Endothelial cell of umbilical vein (primary cell): ENCODE data around the gene SPHK2.

Experiments used
- EZH2 ChIP-seq: IDR thresholded peaks from 2 replicates; pipeline ENCODE4 v1.6.1; 2012; ENCODE audit warnings: borderline replicate concordance, low read depth, mild to moderate bottlenecking, moderate library complexity, low read length, inconsistent platforms; ENCODE audit not compliant: severe bottlenecking
- TF ChIP-seq, protein P1 (sequence below), 2 donors: IDR thresholded peaks; 1 replicate in 1 of 2; 2 replicates in 1 of 2; pipeline ENCODE4 v1.5.1; 2011; ENCODE audit warnings: low read length in 2 of 2, mild to moderate bottlenecking in 2 of 2, moderate library complexity in 2 of 2, control low read depth in 1 of 2, inconsistent platforms in 1 of 2, low read depth in 1 of 2; ENCODE audit not compliant: insufficient read depth in 1 of 2; ENCODE audit errors: extremely low read depth in 1 of 2

DNA sequence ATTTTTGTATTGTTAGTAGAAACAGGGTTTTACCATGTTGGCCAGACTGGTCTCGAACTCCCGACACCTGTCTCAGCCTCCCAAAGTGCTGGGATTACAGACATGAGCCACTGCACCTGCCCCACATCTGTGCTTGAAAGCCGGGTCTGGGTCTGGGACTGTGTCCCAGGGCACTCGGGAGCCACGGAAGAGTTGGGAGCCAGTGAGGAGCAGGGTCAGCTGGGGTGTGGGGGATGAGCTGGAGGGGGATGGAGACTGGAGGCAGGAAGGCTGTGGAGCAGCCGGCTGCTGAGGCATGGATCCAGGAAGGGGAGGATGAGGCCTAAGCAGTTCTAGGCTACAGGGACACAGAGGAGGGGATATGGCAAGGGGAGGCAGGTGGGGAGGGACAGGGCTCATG is 23.5 kb upstream of the SPHK2 start:
- TF ChIP-seq, protein P1, sequence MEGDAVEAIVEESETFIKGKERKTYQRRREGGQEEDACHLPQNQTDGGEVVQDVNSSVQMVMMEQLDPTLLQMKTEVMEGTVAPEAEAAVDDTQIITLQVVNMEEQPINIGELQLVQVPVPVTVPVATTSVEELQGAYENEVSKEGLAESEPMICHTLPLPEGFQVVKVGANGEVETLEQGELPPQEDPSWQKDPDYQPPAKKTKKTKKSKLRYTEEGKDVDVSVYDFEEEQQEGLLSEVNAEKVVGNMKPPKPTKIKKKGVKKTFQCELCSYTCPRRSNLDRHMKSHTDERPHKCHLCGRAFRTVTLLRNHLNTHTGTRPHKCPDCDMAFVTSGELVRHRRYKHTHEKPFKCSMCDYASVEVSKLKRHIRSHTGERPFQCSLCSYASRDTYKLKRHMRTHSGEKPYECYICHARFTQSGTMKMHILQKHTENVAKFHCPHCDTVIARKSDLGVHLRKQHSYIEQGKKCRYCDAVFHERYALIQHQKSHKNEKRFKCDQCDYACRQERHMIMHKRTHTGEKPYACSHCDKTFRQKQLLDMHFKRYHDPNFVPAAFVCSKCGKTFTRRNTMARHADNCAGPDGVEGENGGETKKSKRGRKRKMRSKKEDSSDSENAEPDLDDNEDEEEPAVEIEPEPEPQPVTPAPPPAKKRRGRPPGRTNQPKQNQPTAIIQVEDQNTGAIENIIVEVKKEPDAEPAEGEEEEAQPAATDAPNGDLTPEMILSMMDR (IDR thresholded peaks at IDR 0.05; ENCODE audit: extremely low read depth in 1 of 2, insufficient read depth in 1 of 2, low read depth in 1 of 2, low read length in 2 of 2): no peak
- TF ChIP-seq EZH2: no peak
